ENCODE data around the gene NF2. TPM values are rescaled to one million over a fixed set of nuclear protein-coding genes. Genes with fewer than 3 reads are reported as not detected.

NF2 gene
- total RNA-seq, 4 donors from 2014 or later, result 39.8 to 61.0 (median 45.1) TPM

GRCh38 chr22:29695129-29695926 lies 91.9 kb downstream of the NF2 start:
- WGBS, 2 donors (ENCODE audit: low coverage in 1 of 2), result 89% methylated on average over 11 of the region's 33 CpGs; no CpG with 5 or more reads in 1 of the 2 donors
- no peaks in the 10 kb centered on the region for H3K9me3 ChIP-seq
- H3K4me1 ChIP-seq, result peaks cover 0 to 2% (median 0%) of the 10 kb centered on the region in 3 donors
- H3K27me3 ChIP-seq, result peaks cover 4% of the 10 kb centered on the region
- no peak overlapping the region for H3K4me3 ChIP-seq
- H3K27ac ChIP-seq, result no peak overlapping the region
- TF ChIP-seq CTCF (IDR thresholded peaks at IDR 0.05) (no peak), EP300 (IDR thresholded peaks at IDR 0.05) (no peak), POLR2A (IDR thresholded peaks at IDR 0.05) (no peak), POLR2AphosphoS5 (IDR thresholded peaks at IDR 0.05) (no peak)
- no peak for ATAC-seq
- peaks cover 0 to 77% of the 10 kb centered on the region in 2 donors for H3K36me3 ChIP-seq

GRCh38 chr22:29697853-29698598 lies 94.6 kb downstream of the NF2 start:
- Histone ChIP-seq H3K27me3 (peaks cover 31% of the 10 kb centered on the region), H3K27ac (no peak overlapping the region), H3K9me3 (no peaks in the 10 kb centered on the region), H3K4me3 (no peak overlapping the region), H3K36me3 (peaks cover 0 to 53% of the 10 kb centered on the region in 2 donors), H3K4me1 (peaks cover 0 to 25% (median 0%) of the 10 kb centered on the region in 3 donors)
- 50 to 60% methylated on average over 2 to 3 of the region's 16 CpGs for WGBS, 2 donors (ENCODE audit: low coverage in 1 of 2)
- no peak for ATAC-seq
- TF ChIP-seq POLR2A (IDR thresholded peaks at IDR 0.05) (no peak), CTCF (IDR thresholded peaks at IDR 0.05) (no peak), POLR2AphosphoS5 (IDR thresholded peaks at IDR 0.05) (no peak), EP300 (IDR thresholded peaks at IDR 0.05) (no peak)

- H3K4me3 ChIP-seq, result no peak overlapping the region
- no peaks in the 10 kb centered on the region for H3K9me3 ChIP-seq
- peaks cover 0 to 29% of the 10 kb centered on the region in 2 donors for H3K36me3 ChIP-seq
- peaks cover 0 to 45% (median 5%) of the 10 kb centered on the region in 3 donors for H3K4me1 ChIP-seq
- TF ChIP-seq CTCF (IDR thresholded peaks at IDR 0.05), result no peak
- TF ChIP-seq EP300 (IDR thresholded peaks at IDR 0.05), result no peak
- TF ChIP-seq POLR2AphosphoS5 (IDR thresholded peaks at IDR 0.05), result no peak
- TF ChIP-seq POLR2A (IDR thresholded peaks at IDR 0.05), result no peak
- no peak for ATAC-seq
- peaks cover 53% of the 10 kb centered on the region for H3K27me3 ChIP-seq
- WGBS, 2 donors (ENCODE audit: low coverage in 1 of 2), result 52 to 60% methylated on average over 2 to 8 of the region's 19 CpGs
- H3K27ac ChIP-seq, result no peak overlapping the region
Observed at GRCh38 chr22:29700206-29700899, 96.9 kb downstream of the NF2 start.

- Histone ChIP-seq H3K27me3 (peaks cover 58% of the 10 kb centered on the region), H3K4me3 (no peak overlapping the region), H3K27ac (no peak overlapping the region), H3K4me1 (peaks cover 0 to 49% (median 5%) of the 10 kb centered on the region in 3 donors), H3K36me3 (peaks cover 0 to 25% of the 10 kb centered on the region in 2 donors), H3K9me3 (no peaks in the 10 kb centered on the region)
- ATAC-seq, result no peak
- no peak for TF ChIP-seq EP300 (IDR thresholded peaks at IDR 0.05)
- TF ChIP-seq POLR2AphosphoS5 (IDR thresholded peaks at IDR 0.05), result no peak
- TF ChIP-seq POLR2A (IDR thresholded peaks at IDR 0.05), result no peak
- TF ChIP-seq CTCF (IDR thresholded peaks at IDR 0.05), result no peak
- WGBS, 2 donors (ENCODE audit: low coverage in 1 of 2), result no CpG with 5 or more reads among the region's 9 CpGs
Observed at GRCh38 chr22:29700900-29701154, 97.4 kb downstream of the NF2 start.

All from gastroesophageal sphincter (tissue), 4 donors.